H9 (cell line): ENCODE measurements around the gene KLK15. TPM values are rescaled to one million over a fixed set of nuclear protein-coding genes. Genes with fewer than 3 reads are reported as not detected.

ENCODE experiments used
- DNase-seq: peaks from one replicate; pipeline ENCODE4 v3.0.0-alpha.2; 2017
- H2AFZ ChIP-seq: one replicate; pipeline ENCODE4 v1.6.1; 2013; ENCODE audit warnings: mild to moderate bottlenecking, low read length, control low read depth, moderate library complexity
- H2AK5ac ChIP-seq: 2 replicates; pipeline ENCODE4 v1.6.1; 2013; ENCODE audit warnings: low read length, control low read depth, mixed read lengths; ENCODE audit not compliant: insufficient read length
- H2BK120ac ChIP-seq: one replicate; pipeline ENCODE4 v1.6.1; 2013; ENCODE audit warnings: low read depth, mild to moderate bottlenecking, low read length, control low read depth, inconsistent platforms; ENCODE audit not compliant: poor library complexity, severe bottlenecking
- H2BK12ac ChIP-seq: 2 replicates; pipeline ENCODE4 v1.6.1; 2013; ENCODE audit warnings: low read length, control low read depth, mixed read lengths, low read depth; ENCODE audit not compliant: insufficient read length
- H2BK15ac ChIP-seq: 2 replicates; pipeline ENCODE4 v1.6.1; 2013; ENCODE audit warnings: low read depth, low read length, control low read depth
- H2BK20ac ChIP-seq: one replicate; pipeline ENCODE4 v1.6.1; 2013; ENCODE audit warnings: low read depth, mild to moderate bottlenecking, low read length, control low read depth, inconsistent platforms; ENCODE audit not compliant: poor library complexity, severe bottlenecking
- H2BK5ac ChIP-seq: 2 replicates; pipeline ENCODE4 v1.6.1; 2013; ENCODE audit warnings: low read length, control low read depth, mixed read lengths; ENCODE audit not compliant: insufficient read length
- H3K14ac ChIP-seq: 2 replicates; pipeline ENCODE4 v1.6.1; 2013; ENCODE audit warnings: low read length, control low read depth; ENCODE audit not compliant: insufficient read depth
- H3K18ac ChIP-seq: 2 replicates; pipeline ENCODE4 v1.6.1; 2013; ENCODE audit warnings: low read depth, mild to moderate bottlenecking, mixed read lengths, low read length, control low read depth; ENCODE audit not compliant: insufficient read length
- H3K23ac ChIP-seq: 2 replicates; pipeline ENCODE4 v1.6.1; 2013; ENCODE audit warnings: low read length, control low read depth, mixed read lengths, low read depth; ENCODE audit not compliant: insufficient read length
- H3K23me2 ChIP-seq: 2 replicates; pipeline ENCODE4 v1.6.1; 2013; ENCODE audit warnings: low read depth, mild to moderate bottlenecking, mixed read lengths, low read length, control low read depth; ENCODE audit not compliant: insufficient read length, poor library complexity, severe bottlenecking
- H3K27ac ChIP-seq: 2 replicates; pipeline ENCODE4 v1.5.1; 2013; ENCODE audit warnings: low read length, control low read depth, mixed read lengths, low read depth; ENCODE audit not compliant: insufficient read length
- H3K27me3 ChIP-seq: 2 replicates; pipeline ENCODE4 v1.6.1; 2013; ENCODE audit warnings: low read length, control low read depth, inconsistent platforms; ENCODE audit not compliant: insufficient read depth
- H3K4ac ChIP-seq: 2 replicates; pipeline ENCODE4 v1.6.1; 2013; ENCODE audit warnings: low read depth, mild to moderate bottlenecking, control low read depth, inconsistent platforms, low read length, moderate library complexity
- H3K4me1 ChIP-seq: 2 replicates; pipeline ENCODE4 v1.6.1; 2013; ENCODE audit warnings: low read length, control low read depth, inconsistent platforms; ENCODE audit not compliant: insufficient read depth
- H3K4me2 ChIP-seq: 2 replicates; pipeline ENCODE4 v1.6.1; 2013; ENCODE audit warnings: low read length, control low read depth, mixed read lengths; ENCODE audit not compliant: insufficient read length, insufficient read depth
- H3K56ac ChIP-seq: 2 replicates; pipeline ENCODE4 v1.6.1; 2013; ENCODE audit warnings: low read depth, mild to moderate bottlenecking, mixed read lengths, low read length, control low read depth; ENCODE audit not compliant: insufficient read length
- H3K79me1 ChIP-seq: 2 replicates; pipeline ENCODE4 v1.6.1; 2013; ENCODE audit warnings: low read depth, mild to moderate bottlenecking, moderate library complexity, low read length, control low read depth, inconsistent platforms; ENCODE audit not compliant: insufficient read depth, poor library complexity, severe bottlenecking
- H3K79me2 ChIP-seq: 2 replicates; pipeline ENCODE4 v1.6.1; 2013; ENCODE audit warnings: low read length, control low read depth, inconsistent platforms; ENCODE audit not compliant: insufficient read depth
- H3K9ac ChIP-seq: 2 replicates; pipeline ENCODE4 v1.6.1; 2013; ENCODE audit warnings: low read length, control low read depth, mixed read lengths; ENCODE audit not compliant: insufficient read length; ENCODE audit errors: extremely low read depth
- H3K9me3 ChIP-seq: one replicate; pipeline ENCODE4 v1.6.1; 2013; ENCODE audit warnings: low read depth, low read length, inconsistent platforms; ENCODE audit not compliant: control insufficient read depth
- H3T11ph ChIP-seq: one replicate; pipeline ENCODE4 v1.6.1; 2013; ENCODE audit warnings: mild to moderate bottlenecking, low read length, control low read depth, inconsistent platforms
- H4K20me1 ChIP-seq: one replicate; pipeline ENCODE4 v1.6.1; 2013; ENCODE audit not compliant: control insufficient read depth, insufficient read length, insufficient read depth
- H4K5ac ChIP-seq: 2 replicates; pipeline ENCODE4 v1.6.1; 2013; ENCODE audit warnings: low read depth, mild to moderate bottlenecking, mixed read lengths, low read length, control low read depth; ENCODE audit not compliant: insufficient read length
- H4K8ac ChIP-seq: replicated peaks from 2 replicates; pipeline ENCODE4 v1.6.1; 2013; ENCODE audit warnings: low read length, control low read depth, mixed read lengths, low read depth; ENCODE audit not compliant: insufficient read length
- H4K91ac ChIP-seq: 2 replicates; pipeline ENCODE4 v1.6.1; 2013; ENCODE audit warnings: low read depth, mild to moderate bottlenecking, moderate library complexity, mixed read lengths, low read length, control low read depth; ENCODE audit not compliant: insufficient read length
- H3K27ac Mint-ChIP-seq, 3 experiments: 2 replicates in 2 of 3; 3 replicates in 1 of 3; pipeline ENCODE4 v1.8.0; 2020 to 2021; ENCODE audit warnings: mixed read lengths in 3 of 3, mild to moderate bottlenecking in 1 of 3, moderate library complexity in 1 of 3
- H3K27me3 Mint-ChIP-seq: 2 replicates; pipeline ENCODE4 v1.8.0; 2021; ENCODE audit warnings: low read depth, mild to moderate bottlenecking, moderate library complexity, mixed read lengths
- H3K36me3 Mint-ChIP-seq, 3 experiments: 2 replicates in 2 of 3; 3 replicates in 1 of 3; pipeline ENCODE4 v1.8.0; 2020 to 2021; ENCODE audit warnings: low read depth in 3 of 3, mixed read lengths in 3 of 3; ENCODE audit not compliant: insufficient read depth in 1 of 3
- H3K4me1 Mint-ChIP-seq, 2 experiments: 2 replicates each; pipeline ENCODE4 v1.8.0; 2020; ENCODE audit warnings: mixed read lengths in 2 of 2
- H3K4me3 Mint-ChIP-seq, 2 experiments: 2 replicates in 1 of 2; 3 replicates in 1 of 2; pipeline ENCODE4 v1.8.0; 2020 to 2021; ENCODE audit warnings: mild to moderate bottlenecking in 2 of 2, mixed read lengths in 2 of 2, moderate library complexity in 1 of 2
- H3K9me3 Mint-ChIP-seq, 2 experiments: 2 replicates in 1 of 2; 3 replicates in 1 of 2; pipeline ENCODE4 v1.8.0; 2020; ENCODE audit warnings: mild to moderate bottlenecking in 2 of 2, mixed read lengths in 2 of 2, moderate library complexity in 1 of 2
- WGBS: extraction: QIAGEN DNeasy Blood & Tissue Kit; methylation state at CpG from one replicate; pipeline ENCODE4 v1.1.7; 2013; ENCODE audit warnings: missing lambda C conversion rate, low lambda C conversion rate, mixed read lengths; ENCODE audit not compliant: insufficient read length; ENCODE audit errors: extremely low coverage; 5-methylcytosine and 5-hydroxymethylcytosine counted together
- total RNA-seq: library from RNA; stranded (reverse); gene quantifications from 2 replicates; pipeline ENCODE4 v1.2.1, GENCODE V29; 2021
- TF ChIP-seq, protein P1 (sequence below): fragments of 200-600 bp; sonication (generic); conservative IDR thresholded peaks from 3 replicates; pipeline ENCODE4 v1.8.0; 2021; ENCODE audit warnings: antibody characterized with exemption, mild to moderate bottlenecking

Gene KLK15
- total RNA-seq, 1 experiment from 2014 or later: not detected

GRCh38 chr19:50857366-50857765 lies 24.0 kb upstream of the KLK15 start:
- no peaks in the 10 kb centered on the region for H3K9me3 ChIP-seq

More at GRCh38 chr19:50857366-50857765, 24.0 kb upstream of the KLK15 start:
- no peaks in the 10 kb centered on the region; a peak in 1 of 7 replicates for H3K36me3 Mint-ChIP-seq
- no peak overlapping the region for H2BK120ac ChIP-seq
- H3K27ac ChIP-seq: no peak overlapping the region
- H3K18ac ChIP-seq: no peak overlapping the region
- no peaks in the 10 kb centered on the region for H3K27me3 ChIP-seq
- no peaks in the 10 kb centered on the region for H3K23me2 ChIP-seq
- no CpG with 5 or more reads among the region's 6 CpGs for WGBS
- no peak overlapping the region for H4K8ac ChIP-seq
- no peaks in the 10 kb centered on the region for H3K79me2 ChIP-seq
- TF ChIP-seq, protein P1, sequence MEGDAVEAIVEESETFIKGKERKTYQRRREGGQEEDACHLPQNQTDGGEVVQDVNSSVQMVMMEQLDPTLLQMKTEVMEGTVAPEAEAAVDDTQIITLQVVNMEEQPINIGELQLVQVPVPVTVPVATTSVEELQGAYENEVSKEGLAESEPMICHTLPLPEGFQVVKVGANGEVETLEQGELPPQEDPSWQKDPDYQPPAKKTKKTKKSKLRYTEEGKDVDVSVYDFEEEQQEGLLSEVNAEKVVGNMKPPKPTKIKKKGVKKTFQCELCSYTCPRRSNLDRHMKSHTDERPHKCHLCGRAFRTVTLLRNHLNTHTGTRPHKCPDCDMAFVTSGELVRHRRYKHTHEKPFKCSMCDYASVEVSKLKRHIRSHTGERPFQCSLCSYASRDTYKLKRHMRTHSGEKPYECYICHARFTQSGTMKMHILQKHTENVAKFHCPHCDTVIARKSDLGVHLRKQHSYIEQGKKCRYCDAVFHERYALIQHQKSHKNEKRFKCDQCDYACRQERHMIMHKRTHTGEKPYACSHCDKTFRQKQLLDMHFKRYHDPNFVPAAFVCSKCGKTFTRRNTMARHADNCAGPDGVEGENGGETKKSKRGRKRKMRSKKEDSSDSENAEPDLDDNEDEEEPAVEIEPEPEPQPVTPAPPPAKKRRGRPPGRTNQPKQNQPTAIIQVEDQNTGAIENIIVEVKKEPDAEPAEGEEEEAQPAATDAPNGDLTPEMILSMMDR: no peak
- no peak overlapping the region for H3K4me2 ChIP-seq
- H2BK12ac ChIP-seq: no peak overlapping the region
- no peak overlapping the region for H3K9ac ChIP-seq
- peaks cover 3 to 4% of the 10 kb centered on the region in 2 experiments; a peak in 2 of 5 replicates for H3K9me3 Mint-ChIP-seq
- H3K14ac ChIP-seq: no peak overlapping the region
- H3K4me1 ChIP-seq: peaks cover 8% of the 10 kb centered on the region; the same call in 1 of the 2 replicates
- H4K5ac ChIP-seq: no peak overlapping the region
- no peak overlapping the region for H4K91ac ChIP-seq
- H2AK5ac ChIP-seq: no peak overlapping the region
- no peak overlapping the region for H2BK20ac ChIP-seq
- H3T11ph ChIP-seq: no peak overlapping the region
- no peaks in the 10 kb centered on the region for H4K20me1 ChIP-seq
- H3K23ac ChIP-seq: no peak overlapping the region
- no peak overlapping the region for H2BK5ac ChIP-seq
- H3K4me1 Mint-ChIP-seq: peaks cover 12 to 21% of the 10 kb centered on the region in 2 experiments
- no peaks in the 10 kb centered on the region for H3K79me1 ChIP-seq
- H3K4me3 Mint-ChIP-seq: no peak overlapping the region; a peak in 1 of 5 replicates
- H2AFZ ChIP-seq: no peak overlapping the region
- H3K27ac Mint-ChIP-seq: no peak overlapping the region
- no peak for DNase-seq
- H3K27me3 Mint-ChIP-seq: peaks cover 78% of the 10 kb centered on the region
- no peak overlapping the region for H2BK15ac ChIP-seq
- no peak overlapping the region for H3K56ac ChIP-seq
- H3K4ac ChIP-seq: no peak overlapping the region
